ENCODE data around the gene TRAPPC12. TPM values are rescaled to one million over a fixed set of nuclear protein-coding genes. Genes with fewer than 3 reads are reported as not detected.

Gene TRAPPC12
- total RNA-seq, 3 donors from 2014 or later (not counting 1 experiment from before 2014, with no cell fraction given), result 65.1 to 92.6 (median 86.7) TPM

- H3K9me3 Mint-ChIP-seq, result no peaks in the 10 kb centered on the region
- no peaks in the 10 kb centered on the region for H3K27me3 Mint-ChIP-seq (ENCODE audit: low read depth in 2 of 2)
- H3K27ac ChIP-seq (ENCODE audit: low read length), result no peak overlapping the region
- no peak for TF ChIP-seq CTCF (IDR thresholded peaks at IDR 0.05)
- H3K36me3 Mint-ChIP-seq, result no peaks in the 10 kb centered on the region
- H3K4me3 ChIP-seq (ENCODE audit: low read length), result no peak overlapping the region
- no peak overlapping the region for H3K27ac Mint-ChIP-seq
- 97% methylated on average over 17 of the region's 17 CpGs for WGBS (ENCODE audit: insufficient coverage)
- DNase-seq (no peak), ATAC-seq (no peak)
- no peak overlapping the region for H3K4me3 Mint-ChIP-seq
- peaks cover 61% of the 10 kb centered on the region for H3K36me3 ChIP-seq (ENCODE audit: control insufficient read depth, insufficient read depth, low read length)
- peaks cover 0 to 6% of the 10 kb centered on the region in 2 donors for H3K4me1 Mint-ChIP-seq
- intact Hi-C loops (cut with micrococcal nuclease), result no loop called here
- H3K4me1 ChIP-seq (ENCODE audit: control insufficient read depth, insufficient read depth, low read length), result no peaks in the 10 kb centered on the region
- H3K9me3 ChIP-seq (ENCODE audit: control insufficient read depth, insufficient read depth, low read length), result no peaks in the 10 kb centered on the region
- H3K27me3 ChIP-seq (ENCODE audit: control insufficient read depth, insufficient read depth, low read length), result no peaks in the 10 kb centered on the region
Measured at GRCh38 chr2:3470856-3471737, 91.6 kb downstream of the TRAPPC12 start.

GRCh38 chr2:3472296-3472695 lies 92.8 kb downstream of the TRAPPC12 start:
- H3K9me3 Mint-ChIP-seq, result no peaks in the 10 kb centered on the region
- no peak for DNase-seq
- no peaks in the 10 kb centered on the region for H3K27me3 ChIP-seq (ENCODE audit: control insufficient read depth, insufficient read depth, low read length)
- no peaks in the 10 kb centered on the region for H3K4me1 ChIP-seq (ENCODE audit: control insufficient read depth, insufficient read depth, low read length)
- H3K4me3 Mint-ChIP-seq, result no peak overlapping the region
- H3K27me3 Mint-ChIP-seq (ENCODE audit: low read depth in 2 of 2), result no peaks in the 10 kb centered on the region
- H3K27ac Mint-ChIP-seq, result no peak overlapping the region
- no peaks in the 10 kb centered on the region for H3K9me3 ChIP-seq (ENCODE audit: control insufficient read depth, insufficient read depth, low read length)
- H3K27ac ChIP-seq (ENCODE audit: low read length), result no peak overlapping the region
- intact Hi-C loops (cut with micrococcal nuclease), result no loop called here
- no peak for ATAC-seq
- WGBS (ENCODE audit: insufficient coverage), result 93% methylated on average over 10 of the region's 10 CpGs
- H3K4me1 Mint-ChIP-seq, result peaks cover 0 to 6% of the 10 kb centered on the region in 2 donors
- TF ChIP-seq CTCF (IDR thresholded peaks at IDR 0.05), result no peak
- peaks cover 53% of the 10 kb centered on the region for H3K36me3 ChIP-seq (ENCODE audit: control insufficient read depth, insufficient read depth, low read length)
- no peak overlapping the region for H3K4me3 ChIP-seq (ENCODE audit: low read length)
- H3K36me3 Mint-ChIP-seq, result no peaks in the 10 kb centered on the region

GRCh38 chr2:3472966-3473365 lies 93.5 kb downstream of the TRAPPC12 start:
- intact Hi-C loops (cut with micrococcal nuclease), result no loop called here
- Histone ChIP-seq H3K4me3 (ENCODE audit: low read length) (no peak overlapping the region), H3K4me1 (ENCODE audit: control insufficient read depth, insufficient read depth, low read length) (no peaks in the 10 kb centered on the region), H3K9me3 (ENCODE audit: control insufficient read depth, insufficient read depth, low read length) (no peaks in the 10 kb centered on the region), H3K36me3 (ENCODE audit: control insufficient read depth, insufficient read depth, low read length) (peaks cover 49% of the 10 kb centered on the region), H3K27ac (ENCODE audit: low read length) (no peak overlapping the region), H3K27me3 (ENCODE audit: control insufficient read depth, insufficient read depth, low read length) (no peaks in the 10 kb centered on the region)
- peaks cover 0 to 6% of the 10 kb centered on the region in 2 donors for H3K4me1 Mint-ChIP-seq
- 94% methylated on average over 10 of the region's 10 CpGs for WGBS (ENCODE audit: insufficient coverage)
- H3K27ac Mint-ChIP-seq, result no peak overlapping the region
- ATAC-seq, result no peak
- no peak overlapping the region for H3K4me3 Mint-ChIP-seq
- DNase-seq, result no peak
- H3K36me3 Mint-ChIP-seq, result no peaks in the 10 kb centered on the region
- H3K27me3 Mint-ChIP-seq (ENCODE audit: low read depth in 2 of 2), result no peaks in the 10 kb centered on the region
- TF ChIP-seq CTCF (IDR thresholded peaks at IDR 0.05), result no peak
- H3K9me3 Mint-ChIP-seq, result no peaks in the 10 kb centered on the region

All from natural killer cell (primary cell).